PC-3 (cell line): ENCODE data around the gene LDHAL6A. TPM values are rescaled to one million over a fixed set of nuclear protein-coding genes. Genes with fewer than 3 reads are reported as not detected.
"Not testable (repeated sequence)": the region's sequence is repeated elsewhere in the genome, so short reads cannot be mapped to it uniquely, and the experiment has no call there.

ENCODE experiments used
- ATAC-seq: fragments of 200-7000 bp; cut with Tn5 transposase; 2 replicates; pipeline ENCODE4 v1.9.1; 2020; ENCODE audit warnings: mild to moderate bottlenecking, moderate library complexity
- Bru-seq: library from RNA; stranded (reverse); fragments of 400-500 nt; gene quantifications from one replicate; lab custom pipeline; 2021; lab: Mats Ljungman, UMichigan
- BruChase-seq, 2 experiments: library from RNA; stranded (reverse); fragments of 400-500 nt; gene quantifications; one replicate each; lab custom pipeline; 2021; lab: Mats Ljungman, UMichigan
- BruUV-seq: library from RNA; stranded (reverse); fragments of 400-500 nt; replicated peaks from 2 replicates; lab custom pipeline; 2021; lab: Mats Ljungman, UMichigan
- CTCF ChIA-PET: fragments of 300-600 bp; sonication (Branson Sonifier 250); formaldehyde crosslinking; loops from one replicate; lab custom pipeline; 2022; ENCODE audit warnings: antibody characterized with exemption; lab: Charles Lee
- POLR2A ChIA-PET: fragments of 300-600 bp; sonication (Branson Sonifier 250); formaldehyde crosslinking; loops from one replicate; lab custom pipeline; 2022; ENCODE audit warnings: antibody characterized with exemption; ENCODE audit not compliant: unreplicated experiment; lab: Charles Lee
- DNase-seq: peaks from one replicate; pipeline ENCODE4 v3.0.0-alpha.2; 2015
- H2AFZ ChIP-seq: fragments of 300-600 bp; sonication (generic); 2 replicates; pipeline ENCODE4 v1.6.0; 2016; ENCODE audit warnings: antibody characterized with exemption, low read length
- H3F3A ChIP-seq: fragments of 300-600 bp; sonication (generic); one replicate; pipeline ENCODE4 v1.6.0; 2017; ENCODE audit warnings: antibody characterized with exemption, low read length, control low read depth, mild to moderate bottlenecking; ENCODE audit not compliant: unreplicated experiment
- H3K27ac ChIP-seq: fragments of 300-600 bp; sonication (generic); 2 replicates; pipeline ENCODE4 v1.5.1; 2016; ENCODE audit warnings: mild to moderate bottlenecking, low read length
- H3K27me3 ChIP-seq: fragments of 300-600 bp; sonication (generic); 2 replicates; pipeline ENCODE4 v1.6.1; 2016; ENCODE audit warnings: low read length, mixed read lengths
- H3K36me3 ChIP-seq: fragments of 300-600 bp; sonication (generic); 2 replicates; pipeline ENCODE4 v1.6.1; 2016; ENCODE audit warnings: low read depth, mixed run types, low read length, mixed read lengths
- H3K4me1 ChIP-seq: fragments of 300-600 bp; sonication (generic); 2 replicates; pipeline ENCODE4 v1.5.1; 2016; ENCODE audit warnings: low read length; ENCODE audit not compliant: insufficient read depth
- H3K4me2 ChIP-seq: fragments of 300-600 bp; sonication (generic); 2 replicates; pipeline ENCODE4 v1.6.0; 2016; ENCODE audit warnings: low read length
- H3K4me3 ChIP-seq: fragments of 300-600 bp; sonication (generic); 2 replicates; pipeline ENCODE4 v1.5.1; 2016; ENCODE audit warnings: mild to moderate bottlenecking, low read length, mixed read lengths
- H3K79me2 ChIP-seq: fragments of 300-600 bp; sonication (generic); 2 replicates; pipeline ENCODE4 v1.6.1; 2017; ENCODE audit warnings: low read length, mixed read lengths
- H3K9ac ChIP-seq: fragments of 300-600 bp; sonication (generic); 2 replicates; pipeline ENCODE4 v1.6.0; 2016; ENCODE audit warnings: mild to moderate bottlenecking, low read length
- H3K9me2 ChIP-seq: fragments of 300-600 bp; sonication (generic); replicated peaks from 2 replicates; pipeline ENCODE4 v1.6.1; 2016; ENCODE audit warnings: mixed run types, low read length, mixed read lengths
- H3K9me3 ChIP-seq: fragments of 300-600 bp; sonication (generic); 2 replicates; pipeline ENCODE4 v1.6.1; 2016; ENCODE audit warnings: low read length, mixed read lengths
- H4K20me1 ChIP-seq: fragments of 300-600 bp; sonication (generic); 2 replicates; pipeline ENCODE4 v1.6.1; 2016; ENCODE audit warnings: low read length, mixed read lengths
- CTCF ChIP-seq: fragments of 300-600 bp; sonication (generic); conservative IDR thresholded peaks from 2 replicates; pipeline ENCODE4 v1.5.1; 2017; ENCODE audit warnings: antibody characterized with exemption, low read depth, mild to moderate bottlenecking, low read length
- EZH2 ChIP-seq: fragments of 300-600 bp; sonication (generic); IDR thresholded peaks from one replicate; pipeline ENCODE4 v1.6.1; 2017; ENCODE audit warnings: antibody characterized with exemption, mild to moderate bottlenecking, low read length; ENCODE audit not compliant: unreplicated experiment
- EZH2phosphoT487 ChIP-seq: fragments of 300-600 bp; sonication (generic); IDR thresholded peaks from 2 replicates; pipeline ENCODE4 v1.6.1; 2018; ENCODE audit warnings: mild to moderate bottlenecking, antibody characterized with exemption, low read length, borderline replicate concordance
- intact Hi-C: fragments of 100-400 bp; cut with micrococcal nuclease; formaldehyde crosslinking; loops from 2 replicates; pipeline ENCODE4 v1.9.0; 2023
- long read RNA-seq: library from polyadenylated mRNA; unstranded; transcript quantifications from one replicate; pipeline ENCODE4 v2.0.0, GENCODE V29; 2021; ENCODE audit not compliant: unreplicated experiment
- total RNA-seq: library from RNA; depleted of rRNA; stranded (reverse); fragments of >200 nt; gene quantifications from 2 replicates; pipeline ENCODE4 v1.2.3, GENCODE V29; 2014; rRNA removed

The LDHAL6A gene
- total RNA-seq (not detected in 2 replicates), Bru-seq, nascent RNA (percentile 6 among the genes with signal in this experiment), BruChase-seq, experiment 1, labeled RNA remaining after a 6-hour chase (percentile 26 among the genes with signal in this experiment), BruChase-seq, experiment 2, labeled RNA remaining after a 2-hour chase (percentile 28 among the genes with signal in this experiment)
- long read RNA-seq, partial matches to known transcripts: 0 of 1 reads
- long read RNA-seq, other reads (novel, unspliced or antisense): 1 of 1 reads

GRCh38 chr11:18455686-18456372 is at the start of gene LDHAL6A:
TSS of gene LDHAL6A (plus strand) at chr11:18455856. CDS start at chr11:18456681, 825 bp downstream.
- Histone ChIP-seq H3K27me3 (no peaks in the 10 kb centered on the region), H3K9ac (no peak within 1 kb of the TSS), H2AFZ (no peak within 1 kb of the TSS), H3F3A (no peaks in the 10 kb centered on the region), H4K20me1 (no peaks in the 10 kb centered on the region), H3K9me2 (no peaks in the 10 kb centered on the region), H3K4me2 (no peak within 1 kb of the TSS), H3K4me3 (no peak within 1 kb of the TSS), H3K36me3 (no peaks in the 10 kb centered on the region), H3K9me3 (no peaks in the 10 kb centered on the region), H3K79me2 (no peaks in the 10 kb centered on the region), H3K4me1 (peaks cover 17% of the 10 kb centered on the region), H3K27ac (no peak within 1 kb of the TSS)
- no peak for DNase-seq
- TF ChIP-seq EZH2phosphoT487 (no peak), CTCF (no peak), EZH2 (no peak)
- no peak for ATAC-seq
- ChIA-PET POLR2A (no interaction called here), CTCF (no interaction called here)
- BruUV-seq: no TSS peak
- intact Hi-C loops: no loop called here

GRCh38 chr11:18407400-18407799 is 48.3 kb upstream of the LDHAL6A start:
- Histone ChIP-seq H4K20me1 (peaks cover 24% of the 10 kb centered on the region), H3K79me2 (peaks cover 11% of the 10 kb centered on the region), H3K4me1 (peaks cover 35% of the 10 kb centered on the region), H3K27ac (peak overlapping the region; percentile 87), H3F3A (peaks cover 48% of the 10 kb centered on the region), H3K36me3 (peaks cover 46% of the 10 kb centered on the region), H3K9ac (peak overlapping the region; percentile 36; the same call in 1 of the 2 replicates), H3K4me2 (peak overlapping the region; percentile 13)
- H3K4me3 ChIP-seq, H2AFZ ChIP-seq, H3K9me3 ChIP-seq, CTCF ChIA-PET, H3K27me3 ChIP-seq, H3K9me2 ChIP-seq: not testable (repeated sequence)
- POLR2A ChIA-PET: interaction anchor here (0.6 to 1.2 kb wide), 3 partner anchors 10 to 119 kb away, joined by 3 to 9 read pairs (median 7); partner anchors contain the start of gene LDHA
- ATAC-seq (peak; percentile 89), DNase-seq (peak; percentile 92)
- TSS peak; percentile 97 for BruUV-seq
- intact Hi-C loops: loop anchor here (2.0 to 10.0 kb wide), 3 partner anchors 85 to 163 kb away; partner anchors contain the start of genes SAA2 and TSG101

- Histone ChIP-seq H3K4me2 (no peak overlapping the region), H3K4me3 (no peak overlapping the region), H3K9ac (no peak overlapping the region), H2AFZ (no peak overlapping the region), H3K4me1 (peaks cover 26% of the 10 kb centered on the region), H4K20me1 (peaks cover 12% of the 10 kb centered on the region; the same call in 1 of the 2 replicates), H3K27me3 (no peaks in the 10 kb centered on the region), H3K9me3 (no peaks in the 10 kb centered on the region), H3K79me2 (no peaks in the 10 kb centered on the region), H3K27ac (peak overlapping the region; percentile 69), H3K36me3 (peaks cover 32% of the 10 kb centered on the region), H3F3A (peaks cover 35% of the 10 kb centered on the region), H3K9me2 (no peaks in the 10 kb centered on the region)
- ATAC-seq (peak; percentile 7), DNase-seq (peak; percentile 18)
- intact Hi-C loops: loop anchor here (5.0 to 10.0 kb wide), 2 partner anchors 84 to 164 kb away; partner anchors contain the start of gene SAA2
- CTCF ChIA-PET: no interaction called here
- POLR2A ChIA-PET: interaction anchor here (0.6 kb wide), 1 partner anchor 277 kb away, joined by 3 read pairs; no protein-coding TSS in a partner anchor
- BruUV-seq: no TSS peak
- TF ChIP-seq EZH2phosphoT487: no peak
- no peak for TF ChIP-seq EZH2
- TF ChIP-seq CTCF: no peak
These were observed 46.9 kb upstream of the LDHAL6A start for GRCh38 chr11:18408558-18409291.
